NOMO-1 treated with DMSO at 0.1 percent for 48 hours (cell line): ENCODE results near the gene PISD.

Experiments used
- DNase-seq: peaks from one replicate; lab custom pipeline; 2025; ENCODE audit not compliant: unreplicated experiment; lab: John Stamatoyannopoulos, UW

The PISD gene

DNA sequence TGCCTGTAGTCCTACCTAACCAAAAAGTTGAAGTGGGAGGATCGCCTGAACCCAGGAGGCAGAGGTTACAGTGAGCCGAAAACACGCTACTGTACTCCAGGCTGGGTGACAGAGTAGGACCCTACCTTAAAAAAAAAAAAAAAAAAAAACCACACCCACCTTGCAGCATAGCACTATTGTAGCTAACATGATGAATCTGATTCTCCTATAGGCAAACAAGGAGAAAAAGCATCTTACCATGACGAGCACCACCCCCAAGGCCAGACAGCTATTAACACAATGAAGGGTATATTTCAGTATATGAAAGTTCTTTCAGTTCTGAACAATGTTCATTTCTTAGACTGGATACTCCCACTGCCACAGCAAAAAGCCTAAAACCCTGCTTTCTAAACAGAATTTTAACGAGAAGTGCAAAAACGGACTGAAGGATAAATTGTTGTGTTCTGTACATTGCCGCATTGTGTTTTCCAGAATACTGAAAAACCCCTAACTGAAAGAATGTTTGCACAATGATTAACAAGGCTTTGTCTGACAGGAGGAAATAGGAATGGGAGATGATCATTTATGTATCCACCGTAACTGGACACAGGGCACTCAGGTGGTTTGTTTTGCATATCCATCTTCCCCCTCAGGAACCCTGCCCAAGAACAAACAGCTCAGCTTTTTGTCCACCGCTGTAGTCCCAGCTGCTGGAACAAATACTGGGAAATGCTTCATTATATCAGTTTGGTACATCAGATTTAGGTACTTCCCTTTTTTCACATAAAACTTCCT lies 8.9 kb downstream of the PISD start:
- DNase-seq, result no peak

DNA sequence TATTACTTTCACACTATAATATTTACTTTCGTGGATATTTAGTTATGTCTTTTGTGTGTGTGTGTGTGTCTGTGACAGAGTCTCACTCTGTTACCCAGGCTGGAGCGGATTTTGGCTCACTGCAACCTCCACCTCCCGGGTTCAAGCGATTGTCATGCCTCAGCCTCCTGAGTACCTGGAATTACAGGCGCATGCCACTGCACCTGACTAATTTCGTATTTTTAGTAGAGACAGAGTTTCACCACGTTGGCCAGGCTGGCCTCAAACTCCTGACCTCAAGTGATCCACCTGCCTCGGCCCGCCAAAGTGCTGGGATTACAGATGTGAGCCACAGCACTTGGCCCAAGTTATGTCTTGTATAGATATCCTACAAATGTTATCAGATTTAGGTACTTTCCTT lies 9.9 kb downstream of the PISD start:
- no peak for DNase-seq

DNA sequence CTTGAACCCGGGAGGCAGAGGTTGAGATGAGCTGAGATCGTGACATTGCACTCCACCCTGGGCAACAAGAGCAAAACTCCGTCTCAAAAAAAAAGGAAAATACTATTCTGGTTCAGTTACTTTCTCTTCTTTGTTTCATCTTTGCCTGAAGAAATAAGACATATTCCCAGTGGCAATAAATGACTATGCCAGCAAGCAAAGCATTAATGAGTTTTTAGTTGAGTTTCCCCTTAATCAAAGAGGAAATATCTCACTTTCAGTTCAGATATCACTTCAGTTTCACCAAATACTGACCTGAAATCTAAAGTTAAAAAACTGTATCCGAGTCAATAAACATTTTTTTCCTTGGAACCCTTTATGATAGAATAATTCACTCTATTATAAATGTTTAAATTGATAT lies 10.4 kb downstream of the PISD start:
- DNase-seq, result no peak

DNA sequence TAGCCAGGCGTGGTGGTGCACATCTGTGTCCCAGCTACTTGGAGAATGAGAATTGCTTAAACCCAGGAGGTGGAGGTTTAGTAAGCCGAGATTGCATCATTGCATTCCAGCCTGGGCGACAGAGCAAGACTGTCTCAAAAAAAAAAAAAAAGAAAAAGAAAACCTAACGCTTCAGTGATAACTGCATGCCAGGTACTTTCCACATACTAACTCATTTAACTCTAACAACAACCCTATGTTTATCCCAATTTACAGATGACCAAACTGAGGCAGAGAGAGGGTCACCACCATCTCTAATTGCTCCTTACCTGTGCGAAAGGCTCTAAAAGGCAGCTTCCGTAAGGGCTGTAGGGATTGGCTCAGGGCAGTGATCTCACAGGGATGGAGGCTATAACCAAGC lies 11.6 kb downstream of the PISD start:
- no peak for DNase-seq

DNA sequence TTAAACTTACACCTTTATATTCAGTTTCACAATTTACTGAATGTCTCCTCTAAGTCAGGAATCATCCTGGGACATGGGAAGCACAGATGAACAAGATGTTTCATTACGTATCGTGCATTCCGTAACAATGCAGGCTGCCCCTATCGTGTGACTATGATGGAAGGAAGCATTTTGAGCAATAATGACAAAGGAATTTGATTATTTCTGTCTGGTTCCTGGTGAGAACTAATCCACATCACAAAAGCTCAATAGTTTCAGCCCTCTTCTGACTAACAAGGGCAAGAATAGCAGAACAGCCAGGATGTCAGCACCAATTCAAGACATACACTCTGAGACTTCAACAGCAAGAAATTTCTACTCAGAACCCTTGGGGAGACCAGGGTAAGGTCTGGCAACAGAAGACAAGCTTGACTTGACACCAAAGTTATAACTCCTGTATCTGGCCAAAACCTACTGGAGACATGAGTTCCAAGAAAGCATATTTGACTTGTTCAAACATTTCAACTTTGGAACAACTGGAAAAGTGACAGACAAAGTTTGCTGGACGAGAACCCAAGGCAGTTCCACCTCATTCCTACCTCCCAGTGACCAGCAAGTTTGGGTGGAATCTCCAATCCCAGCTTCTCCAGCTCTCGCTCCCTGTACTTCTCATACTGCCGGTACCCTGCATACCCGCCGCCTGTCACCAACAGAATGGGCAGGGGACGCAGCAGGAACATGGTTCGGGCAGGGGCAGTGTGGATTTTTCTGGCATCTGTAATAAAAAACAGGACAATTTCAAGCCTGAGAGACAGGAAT lies 14.3 kb downstream of the PISD start:
- no peak for DNase-seq

DNA sequence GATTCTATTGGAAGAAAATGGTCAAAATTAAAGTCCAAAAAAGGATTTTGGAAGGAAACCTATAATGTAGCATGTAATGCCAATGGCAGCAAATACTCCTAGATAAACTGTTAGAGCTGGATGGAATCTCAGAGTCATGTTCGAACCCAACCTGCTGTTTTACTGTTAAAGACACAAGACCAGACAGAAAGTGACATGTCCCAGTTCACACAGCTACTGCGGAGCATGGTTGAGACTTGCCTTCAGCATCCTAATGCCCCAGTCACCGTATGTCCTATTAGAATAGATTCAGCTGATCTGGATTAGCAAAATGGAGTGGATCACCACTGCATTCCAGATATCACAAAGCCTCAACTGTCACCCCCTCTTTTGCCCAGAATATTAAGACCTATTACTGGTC lies 14.9 kb downstream of the PISD start:
- DNase-seq, result no peak

DNA sequence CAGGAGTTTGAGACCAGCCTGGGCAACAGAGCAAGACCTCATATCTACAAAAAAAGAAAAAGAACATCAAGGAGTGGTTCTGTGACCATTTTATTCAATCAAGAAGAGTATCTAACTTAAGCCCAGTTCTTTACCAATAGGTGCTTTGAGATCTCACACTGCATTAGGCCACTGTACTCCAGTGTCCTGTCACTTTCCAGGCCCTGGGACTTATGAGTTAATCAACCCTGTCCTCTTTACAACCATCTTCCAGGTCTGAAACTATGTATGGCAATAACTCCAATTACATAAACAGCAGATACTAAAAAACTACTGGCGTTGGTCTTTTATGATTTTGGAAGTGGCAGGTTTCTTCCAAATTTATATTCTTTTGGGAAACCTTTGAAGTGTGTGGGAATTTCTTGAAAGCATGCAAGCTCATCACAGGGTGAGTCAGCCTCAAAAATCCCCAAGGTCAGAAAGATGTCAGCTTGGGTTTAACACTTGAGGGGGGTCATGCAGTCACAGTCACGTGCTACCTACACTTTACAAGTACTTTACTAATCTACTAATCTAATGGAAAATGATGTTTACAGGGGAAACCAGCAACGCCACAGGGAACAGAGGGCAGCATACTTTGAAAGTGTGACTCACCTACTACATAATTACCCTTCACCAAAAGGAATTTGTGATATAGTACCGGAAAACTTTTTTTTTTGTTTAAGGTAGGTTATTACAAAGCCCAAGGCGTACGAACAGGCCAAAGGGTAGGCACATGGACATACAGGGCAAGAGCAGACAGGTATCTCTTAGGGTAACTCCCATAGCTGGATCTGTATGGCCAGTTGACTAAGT lies 15.6 kb downstream of the PISD start:
- DNase-seq, result no peak

DNA sequence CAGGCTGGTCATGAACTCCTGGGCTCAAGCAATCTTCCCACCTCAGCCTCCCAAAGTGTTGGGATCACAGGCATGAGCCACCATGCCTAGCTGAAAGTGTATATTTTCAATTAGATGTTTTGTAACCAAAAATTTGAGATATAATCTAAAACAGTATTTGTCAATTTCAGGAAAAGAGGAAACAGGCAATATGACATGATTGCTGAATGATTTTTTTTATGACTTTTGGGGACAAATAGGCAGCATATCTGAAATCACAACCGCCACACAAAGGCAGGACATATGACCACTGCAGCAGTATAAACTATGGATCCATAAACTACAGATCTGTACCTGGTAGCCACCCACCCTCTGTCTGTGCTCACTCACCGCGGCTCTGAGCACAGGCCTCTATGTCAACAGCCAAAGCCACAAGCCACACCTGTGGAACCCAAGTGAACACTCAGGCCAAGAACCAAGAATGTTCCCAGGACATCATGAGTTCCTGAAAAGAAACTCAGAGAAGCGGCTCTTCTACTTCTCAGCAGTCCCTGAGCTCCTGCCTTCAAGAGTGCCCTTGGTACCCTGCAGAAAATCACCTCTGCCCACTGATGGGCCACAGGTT lies 22.5 kb downstream of the PISD start:
- peak; percentile 21 for DNase-seq

DNA sequence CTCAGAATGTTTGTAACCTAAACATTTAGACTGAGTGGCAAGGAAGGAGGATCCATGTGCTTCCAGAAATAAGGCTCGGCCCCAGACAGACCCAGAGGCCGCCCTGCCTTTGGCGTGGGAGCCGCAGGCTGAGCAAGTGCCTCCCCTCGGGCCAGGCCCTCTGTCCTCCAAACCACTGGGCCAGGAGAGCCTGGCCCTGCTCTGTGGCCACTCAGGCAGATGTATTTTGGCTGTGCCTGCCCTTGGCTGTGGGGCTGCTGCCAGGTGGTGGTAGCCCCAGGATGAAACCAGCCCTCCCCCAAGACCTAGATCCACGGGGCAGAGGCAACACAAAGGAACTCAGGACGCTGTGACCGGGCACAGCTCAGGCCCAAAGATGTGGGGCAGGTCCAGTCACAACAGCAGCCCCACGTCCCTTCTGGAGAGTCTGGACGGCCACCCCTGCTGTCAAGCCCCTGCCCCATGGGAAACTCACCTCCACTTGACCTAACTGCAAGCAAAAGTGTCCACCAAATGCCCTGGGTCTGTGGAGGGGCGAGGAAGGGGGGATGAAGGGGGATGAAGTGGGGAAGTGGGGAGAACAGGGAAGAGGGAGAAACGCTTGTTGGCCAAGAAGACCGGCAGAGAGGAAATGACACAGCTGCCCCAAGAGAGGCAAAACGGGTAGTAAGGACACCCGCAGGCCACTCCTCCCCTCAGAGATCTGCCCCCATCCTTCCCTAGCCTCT lies 24.0 kb downstream of the PISD start:
- peak; percentile 91 for DNase-seq

DNA sequence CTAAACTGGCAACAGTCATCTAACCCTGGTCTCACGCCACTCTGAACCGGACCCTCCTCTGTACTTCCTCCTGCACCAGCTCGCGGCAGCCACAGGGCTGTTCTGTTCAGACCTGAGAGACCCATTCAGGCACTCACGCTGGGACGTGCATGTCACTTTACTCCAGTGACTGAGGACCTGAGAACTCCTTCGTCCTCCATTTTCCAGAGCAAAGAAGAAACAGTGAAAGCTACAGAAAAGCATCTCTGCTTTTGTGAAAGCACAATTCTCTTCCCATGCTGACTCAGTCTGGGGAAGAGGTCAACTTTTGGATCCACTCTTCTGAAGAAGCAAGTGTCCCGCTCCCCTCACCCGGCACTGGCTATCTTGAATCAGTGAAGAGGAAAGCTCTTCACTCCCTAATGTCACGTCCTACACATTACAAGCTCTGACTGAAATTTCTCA lies 24.5 kb downstream of the PISD start:
- DNase-seq, result peak; percentile 84

DNA sequence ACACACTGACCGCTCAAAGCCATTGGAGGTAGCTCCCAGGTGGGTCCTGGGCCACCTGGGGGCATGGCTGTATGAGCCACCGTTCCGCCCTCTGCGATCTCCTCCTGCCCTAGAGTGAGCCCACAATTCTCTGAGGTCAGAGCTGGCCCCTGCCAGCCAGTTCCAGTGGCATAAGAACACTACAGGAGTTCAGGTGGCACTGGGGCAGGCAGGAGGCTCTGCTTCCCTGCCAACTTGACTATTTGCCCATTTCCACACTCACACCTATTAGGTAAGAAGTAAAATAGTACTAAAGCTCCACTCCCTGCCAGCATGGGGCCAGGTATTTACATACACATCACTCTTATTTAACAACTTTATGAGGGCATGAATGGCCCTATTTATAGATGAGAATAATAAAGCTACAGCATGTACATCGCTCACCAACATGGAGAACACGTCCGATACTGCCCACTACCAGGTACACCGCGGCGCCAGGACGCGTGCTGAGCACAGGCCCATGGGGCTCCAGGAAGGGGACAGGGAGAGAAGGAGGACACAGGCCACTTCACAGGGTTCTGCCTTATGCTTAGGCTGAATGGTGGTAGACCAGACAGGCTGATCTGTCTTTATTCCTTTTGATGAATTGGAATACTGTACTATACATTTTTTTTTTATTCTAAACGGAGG lies 26.2 kb downstream of the PISD start:
- DNase-seq, result no peak

DNA sequence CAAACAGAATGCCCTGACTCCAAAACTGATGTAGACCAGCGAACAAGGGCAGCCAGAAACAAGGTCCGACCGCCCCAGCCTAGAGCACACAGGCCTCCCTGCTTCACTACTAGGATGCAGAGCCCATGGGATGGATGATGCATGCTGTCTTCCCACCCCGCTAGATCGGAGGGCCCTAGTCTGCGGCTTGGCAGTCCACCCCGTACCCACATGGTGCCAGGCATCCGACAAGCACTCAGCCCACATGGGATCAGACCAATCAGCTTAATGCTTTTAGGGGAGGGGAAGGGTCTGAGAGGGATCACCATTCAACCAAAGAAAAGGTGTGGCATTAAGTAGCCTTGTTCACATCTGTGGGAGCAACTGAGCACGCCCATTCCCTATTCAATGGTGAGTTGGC lies 30.6 kb downstream of the PISD start:
- no peak for DNase-seq

DNA sequence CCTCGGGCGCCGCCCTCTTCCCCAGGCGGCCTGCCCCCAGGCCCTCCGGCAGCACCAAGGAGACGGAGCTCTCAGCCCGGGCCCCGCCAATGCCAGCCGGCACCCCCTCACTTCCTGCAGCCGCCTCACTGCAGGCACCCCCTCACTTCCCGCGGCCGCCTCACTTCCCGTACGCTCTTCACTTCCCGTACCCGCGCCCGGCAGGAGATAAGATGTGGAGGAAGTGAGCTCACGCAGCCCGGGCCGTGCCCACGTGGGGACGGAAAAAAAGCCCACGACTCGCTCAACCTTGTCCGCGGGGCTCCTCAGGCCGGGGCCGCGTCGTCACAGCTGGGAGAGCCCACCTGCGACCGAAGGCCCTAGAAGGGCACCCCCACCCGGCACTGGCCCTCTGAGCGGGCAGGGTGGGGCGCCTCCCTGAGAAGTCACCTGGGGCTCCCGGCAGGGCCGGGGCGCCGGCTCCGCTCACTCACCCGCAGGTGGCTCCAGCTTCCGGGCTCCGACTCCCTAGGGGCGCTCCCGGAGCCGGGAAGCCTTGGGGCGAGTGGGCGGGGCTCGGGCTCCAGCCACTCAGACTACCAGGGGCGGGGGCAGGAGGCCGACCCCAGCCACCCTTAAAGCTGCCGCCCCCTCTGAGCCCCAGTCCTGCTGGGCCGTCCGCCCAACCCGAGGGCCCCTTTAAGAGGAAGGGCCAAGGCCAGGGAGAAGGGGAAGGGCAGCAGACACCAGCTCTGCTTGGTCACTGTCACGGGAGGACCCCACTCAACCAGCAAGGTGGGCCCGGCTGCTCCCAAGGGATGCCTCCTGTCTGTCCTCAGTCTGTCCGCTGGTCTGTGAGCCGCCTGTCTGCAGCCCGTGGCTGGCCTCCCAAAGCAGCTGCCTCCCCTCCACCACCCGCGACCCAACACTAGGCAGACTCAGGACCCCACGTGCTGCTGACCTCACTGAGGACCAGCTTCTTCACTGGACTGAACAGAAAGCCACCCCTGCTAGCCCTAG lies 31.4 kb downstream of the PISD start:
- peak; percentile 91 for DNase-seq

DNA sequence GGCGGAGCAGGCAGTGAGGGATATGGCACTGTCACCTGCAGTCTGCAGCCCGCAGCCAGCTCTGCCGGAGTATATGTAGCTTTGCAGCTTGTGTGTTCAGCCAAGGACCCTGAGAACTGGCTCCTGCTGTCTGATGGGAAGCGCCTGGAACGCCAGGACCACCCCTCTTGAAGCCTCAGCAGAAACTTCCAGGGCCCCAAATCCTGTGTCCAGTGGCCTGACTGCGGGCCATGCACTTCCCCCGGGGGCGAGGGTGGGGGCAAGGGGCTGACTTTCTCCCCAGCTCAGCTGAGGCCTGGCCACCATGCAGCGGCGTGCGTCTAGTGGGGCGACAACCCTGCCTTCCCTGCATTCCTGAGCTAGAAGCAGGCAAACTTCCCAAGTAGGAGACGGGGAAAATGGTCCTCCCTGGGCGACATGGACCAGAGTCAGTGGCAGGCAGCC lies 32.3 kb downstream of the PISD start:
- DNase-seq, result no peak

DNA sequence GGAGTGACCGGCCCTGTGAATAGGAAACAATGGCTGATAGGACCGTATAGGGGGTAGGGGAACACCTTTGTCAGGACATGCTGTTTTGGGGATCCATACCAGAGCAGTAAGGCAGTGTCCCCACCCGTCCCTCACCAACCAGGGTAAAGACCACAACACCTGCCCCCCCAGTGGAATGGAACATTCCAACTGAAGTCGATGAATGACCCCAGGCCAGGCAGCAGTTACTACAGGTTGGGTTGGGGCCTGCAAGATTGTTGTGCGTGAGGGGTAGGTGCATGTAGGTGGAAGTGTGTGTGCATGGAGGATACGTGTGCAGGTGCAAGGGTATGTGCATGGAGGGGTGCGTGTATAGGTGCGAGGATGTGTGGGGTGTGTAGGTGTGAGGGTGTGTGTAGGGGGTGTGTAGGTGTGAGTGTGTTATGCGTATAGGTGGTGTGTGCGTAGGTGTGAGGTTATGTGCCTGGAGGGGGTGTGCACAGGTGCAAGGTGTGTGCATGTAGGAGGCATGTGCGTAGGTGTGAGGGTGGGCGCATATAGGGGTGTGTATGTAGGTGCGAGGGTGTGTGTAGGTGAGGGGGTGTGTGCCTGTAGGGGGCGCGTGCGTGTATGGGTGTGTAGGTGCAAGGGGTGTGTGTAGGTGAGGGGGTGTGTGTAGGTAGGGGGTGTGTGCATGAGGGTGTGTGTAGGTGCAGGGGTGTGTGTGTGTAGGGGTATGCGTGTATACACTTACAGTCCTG lies 32.9 kb downstream of the PISD start:
- DNase-seq, result no peak

DNA sequence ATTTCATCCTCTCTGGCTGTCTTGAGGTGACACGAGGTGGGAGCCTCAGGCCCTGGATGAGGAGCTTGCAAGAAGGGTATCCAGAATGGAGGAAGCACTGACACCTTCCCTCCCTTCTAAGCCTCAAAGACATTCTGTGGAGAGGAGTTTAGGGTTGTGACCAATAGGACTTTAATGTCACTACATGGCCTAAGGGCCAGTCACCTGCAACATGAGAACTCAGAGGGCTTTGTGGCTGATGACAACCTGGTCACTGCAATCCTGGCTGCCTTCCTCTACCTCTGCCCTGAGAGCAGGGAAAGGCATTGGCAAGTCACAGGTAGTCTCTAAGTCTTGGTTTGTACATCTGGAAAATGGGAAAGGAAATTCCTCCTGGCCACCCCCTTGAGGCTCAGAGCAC lies 33.7 kb downstream of the PISD start:
- no peak for DNase-seq

DNA sequence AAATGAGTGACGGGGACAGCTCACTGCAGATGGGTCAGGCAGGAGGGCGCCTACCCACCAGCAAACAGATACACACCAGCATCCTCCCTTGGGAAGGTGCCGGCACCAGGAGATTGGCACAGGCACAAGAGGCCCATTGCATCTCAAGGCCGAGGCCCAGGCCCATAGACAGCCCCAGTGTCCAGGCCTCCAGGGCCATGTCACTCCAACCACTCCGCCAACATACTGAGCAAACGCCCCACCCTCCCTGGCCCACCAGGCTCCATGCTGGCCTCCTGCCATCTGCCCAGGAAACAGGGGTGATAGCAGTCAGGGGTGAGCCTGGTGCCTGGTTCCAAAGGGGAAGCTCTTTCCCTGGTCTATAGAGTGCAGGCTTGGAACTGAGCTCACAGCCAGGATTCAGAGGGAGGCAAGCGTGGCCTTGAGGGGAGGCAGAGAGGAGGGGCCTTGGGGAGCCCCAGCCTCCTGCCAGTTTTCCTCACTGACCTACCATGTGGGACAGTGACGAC lies 34.7 kb downstream of the PISD start:
- no peak for DNase-seq
